Fibroblast of lung (primary cell): ENCODE data around the gene TTC27. TPM values are rescaled to one million over a fixed set of nuclear protein-coding genes. Genes with fewer than 3 reads are reported as not detected.

ENCODE experiments used
- DNase-seq, 2 donors: peaks; one replicate each; pipeline versions ENCODE4 v3.0.0 to v3.0.0-alpha.2; 2010; ENCODE audit warnings: low read depth in 2 of 2
- H2AFZ ChIP-seq: 2 replicates; pipeline ENCODE4 v1.5.1; 2012; ENCODE audit warnings: low read length, control low read depth, inconsistent platforms
- H3K27ac ChIP-seq: 2 replicates; pipeline ENCODE4 v1.5.1; 2011; ENCODE audit warnings: low read length, control low read depth; ENCODE audit not compliant: insufficient read depth
- H3K27me3 ChIP-seq: 2 replicates; pipeline ENCODE4 v1.5.1; 2011; ENCODE audit warnings: mild to moderate bottlenecking, low read length; ENCODE audit not compliant: control insufficient read depth, insufficient read depth
- H3K36me3 ChIP-seq: 2 replicates; pipeline ENCODE4 v1.5.1; 2011; ENCODE audit warnings: low read length; ENCODE audit not compliant: control insufficient read depth, insufficient read depth
- H3K4me1 ChIP-seq: 2 replicates; pipeline ENCODE4 v1.5.1; 2011; ENCODE audit warnings: low read length; ENCODE audit not compliant: control insufficient read depth, insufficient read depth; ENCODE audit errors: extremely low read depth
- H3K4me2 ChIP-seq: 2 replicates; pipeline ENCODE4 v1.5.1; 2011; ENCODE audit warnings: low read length, control low read depth; ENCODE audit not compliant: insufficient read depth; ENCODE audit errors: extremely low read depth
- H3K4me3 ChIP-seq, 4 experiments: fragments of 200-600 bp in 1 of 4; sonication (generic) in 1 of 4; replicated peaks in 1 of 4; 2 replicates each; pipeline ENCODE4 v1.5.1; 2011 to 2016; ENCODE audit warnings: low read length in 4 of 4, low read depth in 3 of 4, mild to moderate bottlenecking in 3 of 4, control low read depth in 2 of 4, inconsistent platforms in 1 of 4, mixed read lengths in 1 of 4; ENCODE audit not compliant: insufficient read depth in 1 of 4; ENCODE audit errors: control extremely low read depth in 1 of 4
- H3K79me2 ChIP-seq: 2 replicates; pipeline ENCODE4 v1.5.1; 2012; ENCODE audit warnings: mild to moderate bottlenecking, low read length, inconsistent platforms; ENCODE audit not compliant: control insufficient read depth, insufficient read depth
- H3K9ac ChIP-seq: 2 replicates; pipeline ENCODE4 v1.5.1; 2011; ENCODE audit warnings: mild to moderate bottlenecking, low read length, control low read depth; ENCODE audit not compliant: insufficient read depth
- H3K9me3 ChIP-seq: 2 replicates; pipeline ENCODE4 v1.5.1; 2012; ENCODE audit warnings: low read depth, low read length; ENCODE audit not compliant: control insufficient read depth, insufficient read depth
- H4K20me1 ChIP-seq: 2 replicates; pipeline ENCODE4 v1.5.1; 2011; ENCODE audit warnings: low read length; ENCODE audit not compliant: control insufficient read depth, insufficient read depth; ENCODE audit errors: extremely low read depth
- CTCF ChIP-seq, 2 donors: IDR thresholded peaks in 1 of 2; conservative IDR thresholded peaks in 1 of 2; 1 replicate in 1 of 2; 2 replicates in 1 of 2; pipeline ENCODE4 v1.5.1; 2011 to 2012; ENCODE audit warnings: low read length in 2 of 2, control low read depth in 1 of 2, inconsistent platforms in 1 of 2, low read depth in 1 of 2, mild to moderate bottlenecking in 1 of 2
- EZH2 ChIP-seq: IDR thresholded peaks from 2 replicates; pipeline ENCODE4 v1.5.1; 2012; ENCODE audit warnings: low read length, control low read depth, mild to moderate bottlenecking; ENCODE audit errors: missing control alignments
- polyA plus RNA-seq, 2 donors: library from polyadenylated mRNA; depleted of rRNA in 1 of 2; stranded (reverse) in 1 of 2; unstranded in 1 of 2; fragments of >200 nt; gene quantifications; 2 replicates each; pipeline ENCODE4 v1.2.1, GENCODE V29; 2011 to 2012; ENCODE audit warnings: missing spikeins in 1 of 2
- total RNA-seq: library from RNA; depleted of rRNA; stranded (reverse); fragments of >200 nt; gene quantifications from 2 replicates; pipeline ENCODE4 v1.2.1, GENCODE V29; 2014

Gene TTC27
- total and polyA plus RNA-seq, 2 donors (not counting 1 experiment from before 2014, with no cell fraction given): 15.7 to 19.3 TPM

- H3K4me3 ChIP-seq: no peak overlapping the region
- TF ChIP-seq CTCF (conservative IDR thresholded peaks at IDR 0.05 in 1 of 2, IDR thresholded peaks at IDR 0.05 in 1 of 2; ENCODE audit: low read depth in 1 of 2, low read length in 2 of 2) (no peak), EZH2 (no peak)
Measured at GRCh38 chr2:32739664-32740063, 111.8 kb downstream of the TTC27 start.

GRCh38 chr2:32741575-32741974, 113.7 kb downstream of the TTC27 start:
- Histone ChIP-seq H3K27ac (no peak overlapping the region), H3K36me3 (no peaks in the 10 kb centered on the region), H4K20me1 (no peaks in the 10 kb centered on the region), H3K4me1 (no peaks in the 10 kb centered on the region), H3K9me3 (no peaks in the 10 kb centered on the region), H3K79me2 (no peaks in the 10 kb centered on the region), H2AFZ (no peak overlapping the region), H3K4me2 (no peak overlapping the region), H3K9ac (no peak overlapping the region), H3K4me3 (no peak overlapping the region), H3K27me3 (no peaks in the 10 kb centered on the region)
- DNase-seq: no peak
- TF ChIP-seq EZH2 (no peak), CTCF (conservative IDR thresholded peaks at IDR 0.05 in 1 of 2, IDR thresholded peaks at IDR 0.05 in 1 of 2; ENCODE audit: low read depth in 1 of 2, low read length in 2 of 2) (no peak)

More at GRCh38 chr2:32739664-32740063, 111.8 kb downstream of the TTC27 start:
- Histone ChIP-seq H4K20me1 (no peaks in the 10 kb centered on the region), H3K9ac (no peak overlapping the region), H3K36me3 (no peaks in the 10 kb centered on the region), H3K27me3 (no peaks in the 10 kb centered on the region), H3K4me1 (no peaks in the 10 kb centered on the region), H3K79me2 (no peaks in the 10 kb centered on the region), H2AFZ (no peak overlapping the region), H3K4me2 (no peak overlapping the region), H3K9me3 (no peaks in the 10 kb centered on the region), H3K27ac (no peak overlapping the region)
- no peak for DNase-seq

GRCh38 chr2:32742376-32742775, 114.5 kb downstream of the TTC27 start:
- H3K36me3 ChIP-seq: no peaks in the 10 kb centered on the region
- H3K4me2 ChIP-seq: no peak overlapping the region
- H3K27me3 ChIP-seq: no peaks in the 10 kb centered on the region
- no peak overlapping the region for H3K9ac ChIP-seq
- H3K27ac ChIP-seq: no peak overlapping the region
- no peak overlapping the region for H2AFZ ChIP-seq
- TF ChIP-seq EZH2 (no peak), CTCF (conservative IDR thresholded peaks at IDR 0.05 in 1 of 2, IDR thresholded peaks at IDR 0.05 in 1 of 2; ENCODE audit: low read depth in 1 of 2, low read length in 2 of 2) (no peak)
- no peaks in the 10 kb centered on the region for H4K20me1 ChIP-seq
- no peak for DNase-seq
- no peaks in the 10 kb centered on the region for H3K4me1 ChIP-seq
- H3K79me2 ChIP-seq: no peaks in the 10 kb centered on the region
- no peaks in the 10 kb centered on the region for H3K9me3 ChIP-seq
- H3K4me3 ChIP-seq: no peak overlapping the region
